Subcutaneous adipose tissue (tissue), 4 donors: ENCODE results near the gene DNAJB13. TPM values are rescaled to one million over a fixed set of nuclear protein-coding genes. Genes with fewer than 3 reads are reported as not detected.

Experiments
- total RNA-seq, 4 donors: library from RNA; depleted of rRNA; stranded (reverse); fragments of >200 nt; gene quantifications; one replicate each; pipeline ENCODE4 v1.1.0, GENCODE V29; 2016
- TF ChIP-seq, protein P1 (sequence below): fragments of 450-650 bp; IDR thresholded peaks from one replicate; pipeline ENCODE4 v1.5.1; 2016; ENCODE audit warnings: low read depth, mild to moderate bottlenecking, control low read depth, antibody characterized with exemption, moderate library complexity

Gene DNAJB13
- total RNA-seq, 4 donors from 2014 or later = not detected

DNA sequence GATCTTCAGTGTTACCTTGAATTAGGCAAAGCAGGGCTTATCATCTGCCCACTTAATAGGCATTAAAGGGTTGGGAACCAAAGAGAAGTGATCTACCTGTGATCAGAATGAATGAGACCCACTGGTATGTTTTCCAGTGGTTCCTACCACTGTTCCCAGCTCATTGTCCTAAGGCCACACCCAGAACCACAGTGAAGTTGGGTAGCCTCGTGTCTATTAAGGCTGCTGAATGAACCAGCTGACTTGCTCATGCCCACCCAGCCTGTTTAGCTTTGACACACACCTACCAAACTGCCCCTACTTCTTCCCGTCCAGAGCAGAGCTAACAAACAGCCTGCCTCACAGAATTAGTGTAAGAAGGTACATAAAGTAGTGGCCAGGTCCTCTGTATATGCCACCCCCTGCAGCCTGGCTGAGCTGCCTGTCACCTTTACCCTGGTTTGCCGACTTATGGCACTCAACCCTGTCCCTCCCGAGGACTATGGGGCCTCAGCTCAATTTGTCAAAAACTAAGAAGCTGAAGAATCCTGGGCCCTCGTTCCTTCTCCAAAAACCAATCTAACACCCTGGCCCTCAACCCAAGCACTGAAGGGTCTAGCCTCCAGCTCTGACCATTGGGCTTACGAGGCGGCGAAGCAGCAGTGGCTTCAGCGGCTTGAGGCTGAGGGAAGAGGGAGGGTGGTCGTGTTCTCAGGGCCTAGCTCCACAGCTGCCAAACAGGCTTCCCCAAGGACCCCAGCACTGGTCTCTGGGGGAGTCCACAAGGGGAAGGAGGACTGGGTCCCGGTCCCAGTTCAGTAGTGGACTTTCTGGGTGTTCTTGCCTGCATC is 22.0 kb downstream of the DNAJB13 start:
- TF ChIP-seq, protein P1, sequence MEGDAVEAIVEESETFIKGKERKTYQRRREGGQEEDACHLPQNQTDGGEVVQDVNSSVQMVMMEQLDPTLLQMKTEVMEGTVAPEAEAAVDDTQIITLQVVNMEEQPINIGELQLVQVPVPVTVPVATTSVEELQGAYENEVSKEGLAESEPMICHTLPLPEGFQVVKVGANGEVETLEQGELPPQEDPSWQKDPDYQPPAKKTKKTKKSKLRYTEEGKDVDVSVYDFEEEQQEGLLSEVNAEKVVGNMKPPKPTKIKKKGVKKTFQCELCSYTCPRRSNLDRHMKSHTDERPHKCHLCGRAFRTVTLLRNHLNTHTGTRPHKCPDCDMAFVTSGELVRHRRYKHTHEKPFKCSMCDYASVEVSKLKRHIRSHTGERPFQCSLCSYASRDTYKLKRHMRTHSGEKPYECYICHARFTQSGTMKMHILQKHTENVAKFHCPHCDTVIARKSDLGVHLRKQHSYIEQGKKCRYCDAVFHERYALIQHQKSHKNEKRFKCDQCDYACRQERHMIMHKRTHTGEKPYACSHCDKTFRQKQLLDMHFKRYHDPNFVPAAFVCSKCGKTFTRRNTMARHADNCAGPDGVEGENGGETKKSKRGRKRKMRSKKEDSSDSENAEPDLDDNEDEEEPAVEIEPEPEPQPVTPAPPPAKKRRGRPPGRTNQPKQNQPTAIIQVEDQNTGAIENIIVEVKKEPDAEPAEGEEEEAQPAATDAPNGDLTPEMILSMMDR = no peak

GRCh38 chr11:73974604-73975478 is 24.0 kb downstream of the DNAJB13 start:
- TF ChIP-seq, protein P1 = no peak

DNA sequence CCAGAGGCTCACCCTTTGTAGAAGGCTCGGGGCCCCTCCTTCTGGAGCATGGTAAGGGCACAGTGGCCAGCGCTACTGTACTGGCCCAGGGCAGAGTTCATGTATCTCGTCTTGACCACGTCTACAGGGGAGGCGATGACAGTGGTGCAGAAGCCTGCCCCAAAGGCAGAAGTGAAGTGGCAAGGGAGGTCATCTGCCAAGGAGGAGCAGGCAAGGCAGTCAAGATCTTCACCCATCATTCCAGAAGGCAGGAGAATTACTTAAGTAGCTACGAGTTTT is 24.6 kb downstream of the DNAJB13 start:
- TF ChIP-seq, protein P1 = no peak

DNA sequence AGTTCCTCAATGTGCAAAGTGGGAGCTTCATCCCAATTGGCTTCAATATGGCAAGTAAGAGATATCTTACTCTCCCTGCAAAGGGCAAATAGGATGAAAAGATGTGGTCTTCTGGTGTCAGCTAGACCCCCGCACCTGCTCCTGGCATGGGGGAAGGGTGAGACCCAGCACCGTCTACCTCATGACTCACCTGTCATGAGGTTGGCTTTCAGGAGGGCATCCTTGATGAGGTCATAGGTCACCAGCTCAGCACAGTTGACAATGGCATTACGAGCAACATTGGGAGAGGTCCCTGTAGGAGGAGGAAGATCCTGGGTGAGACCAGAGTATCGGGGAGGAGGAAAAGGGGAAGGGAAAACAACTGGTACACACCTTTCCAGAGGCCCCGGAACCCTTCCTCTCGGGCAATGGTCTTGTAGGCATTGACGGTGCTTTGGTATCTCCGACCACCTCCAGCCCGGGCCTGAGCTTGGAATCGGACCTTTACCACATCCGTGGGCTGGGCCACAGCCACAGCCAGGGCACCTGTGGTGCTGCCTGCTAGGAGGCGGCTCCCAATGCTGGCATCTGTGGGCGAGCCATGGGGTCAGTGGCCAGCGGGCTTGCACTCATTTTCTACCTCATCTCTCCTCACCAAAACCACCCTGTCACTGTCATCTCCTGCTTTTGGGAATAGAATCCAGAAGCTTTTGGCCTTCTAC is 25.8 kb downstream of the DNAJB13 start:
- TF ChIP-seq, protein P1 = no peak

DNA sequence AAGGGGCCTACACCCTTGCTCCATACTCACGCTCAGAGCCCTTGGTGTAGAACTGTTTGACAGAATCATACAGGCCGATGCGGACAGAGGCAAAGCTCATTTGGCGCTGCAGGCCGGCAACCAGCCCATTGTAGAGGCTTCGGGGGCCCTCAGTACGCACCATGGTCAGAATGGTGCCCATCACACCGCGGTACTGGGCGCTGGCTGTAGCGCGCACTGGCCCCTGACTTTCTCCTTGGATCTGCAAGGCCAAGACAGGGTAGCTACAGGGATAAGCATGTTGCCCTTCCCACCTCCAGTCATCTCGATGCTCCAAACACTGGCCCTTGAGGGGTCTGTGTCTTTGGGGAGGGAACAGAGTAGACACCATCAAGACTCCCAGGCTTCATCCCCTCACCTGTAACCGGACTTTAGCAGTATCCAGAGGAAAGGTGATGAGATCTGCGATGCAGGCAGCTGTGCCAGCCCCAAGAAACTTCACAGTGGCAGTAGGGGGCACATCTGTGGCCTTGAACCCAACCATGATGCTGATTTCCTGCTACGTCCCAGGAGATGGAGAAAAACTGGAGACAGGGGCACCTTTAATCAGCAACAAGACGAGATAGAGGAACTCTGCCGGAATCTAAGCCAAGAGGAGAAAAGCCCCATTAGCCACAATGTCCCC is 27.2 kb downstream of the DNAJB13 start:
- TF ChIP-seq, protein P1 = no peak

DNA sequence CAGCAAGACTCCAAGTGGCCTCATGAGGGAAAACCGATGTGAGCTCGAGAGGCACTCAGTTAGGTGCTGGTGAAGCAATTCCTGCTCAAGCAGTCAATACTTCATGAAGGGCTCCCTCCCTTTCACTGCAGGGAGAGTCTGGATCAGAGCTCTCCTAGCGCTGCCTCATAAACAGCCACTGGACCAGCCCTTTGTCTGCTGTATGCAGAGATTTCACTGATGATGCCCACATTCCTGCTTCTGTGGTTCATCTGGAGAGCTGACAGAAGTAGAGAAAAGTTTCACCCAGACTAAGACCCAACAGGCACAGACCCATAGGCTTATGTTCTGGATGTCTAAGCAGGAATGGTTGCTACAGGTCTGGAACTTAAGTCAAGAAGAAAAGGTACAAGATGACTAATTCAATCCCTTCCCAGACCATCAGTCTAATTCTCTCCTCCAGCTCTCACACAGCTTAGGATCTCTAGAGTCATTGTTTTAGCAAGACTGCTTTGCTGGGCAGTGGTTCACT is 27.8 kb downstream of the DNAJB13 start:
- TF ChIP-seq, protein P1 = no peak
